GM23338 (cell line): ENCODE results near the gene RAD51. TPM values are rescaled to one million over a fixed set of nuclear protein-coding genes. Genes with fewer than 3 reads are reported as not detected.

Experiments used
- ATAC-seq: fragments of 200-7000 bp; cut with Tn5 transposase; 3 replicates; pipeline ENCODE4 v1.9.1; 2020
- DNase-seq: peaks from one replicate; pipeline ENCODE4 v3.0.0-alpha.2; 2015; ENCODE audit warnings: low spot score
- H2AFZ ChIP-seq: fragments of 200-600 bp; sonication (generic); 2 replicates; pipeline ENCODE4 v1.8.0; 2016; ENCODE audit warnings: antibody characterized with exemption, mild to moderate bottlenecking, moderate library complexity
- H3F3A ChIP-seq: fragments of 200-600 bp; sonication (generic); replicated peaks from 2 replicates; pipeline ENCODE4 v1.8.0; 2017; ENCODE audit warnings: antibody characterized with exemption, mixed run types, low read depth
- H3K27ac ChIP-seq: fragments of 200-600 bp; sonication (generic); 2 replicates; pipeline ENCODE4 v1.6.1; 2016; ENCODE audit warnings: low read depth
- H3K27me3 ChIP-seq: fragments of 200-600 bp; sonication (generic); 2 replicates; pipeline ENCODE4 v1.8.0; 2016; ENCODE audit warnings: mild to moderate bottlenecking, mixed run types, moderate library complexity; ENCODE audit not compliant: insufficient read depth
- H3K36me3 ChIP-seq: fragments of 200-600 bp; sonication (generic); 2 replicates; pipeline ENCODE4 v1.8.0; 2016; ENCODE audit warnings: mild to moderate bottlenecking; ENCODE audit not compliant: insufficient read depth
- H3K4me1 ChIP-seq: fragments of 200-600 bp; sonication (generic); 2 replicates; pipeline ENCODE4 v1.8.0; 2016; ENCODE audit warnings: mild to moderate bottlenecking, moderate library complexity; ENCODE audit not compliant: insufficient read depth
- H3K4me2 ChIP-seq: fragments of 200-600 bp; sonication (generic); 2 replicates; pipeline ENCODE4 v1.7.1; 2017; ENCODE audit warnings: mixed run types
- H3K4me3 ChIP-seq: fragments of 200-600 bp; sonication (generic); 2 replicates; pipeline ENCODE4 v1.6.1; 2016; ENCODE audit warnings: mixed run types
- H3K79me2 ChIP-seq: fragments of 200-600 bp; sonication (generic); replicated peaks from 2 replicates; pipeline ENCODE4 v1.8.0; 2017; ENCODE audit warnings: mild to moderate bottlenecking; ENCODE audit not compliant: insufficient read depth
- H3K9me2 ChIP-seq: fragments of 200-600 bp; sonication (generic); 2 replicates; pipeline ENCODE4 v1.8.0; 2017; ENCODE audit not compliant: insufficient read depth
- H4K20me1 ChIP-seq: fragments of 200-600 bp; sonication (generic); replicated peaks from 2 replicates; pipeline ENCODE4 v1.8.0; 2017; ENCODE audit warnings: mild to moderate bottlenecking; ENCODE audit not compliant: insufficient read depth
- H3K27ac Mint-ChIP-seq: 2 replicates; pipeline ENCODE4 v1.8.0; 2020; ENCODE audit warnings: inconsistent platforms, mild to moderate bottlenecking, moderate library complexity, mixed read lengths
- H3K27me3 Mint-ChIP-seq: 3 replicates; pipeline ENCODE4 v1.8.0; 2022; ENCODE audit warnings: low read depth, mild to moderate bottlenecking, moderate library complexity, mixed read lengths, inconsistent platforms; ENCODE audit not compliant: insufficient read depth, poor library complexity
- H3K36me3 Mint-ChIP-seq: 3 replicates; pipeline ENCODE4 v1.8.0; 2021; ENCODE audit warnings: low read depth, mild to moderate bottlenecking, inconsistent platforms, moderate library complexity, mixed read lengths
- H3K4me1 Mint-ChIP-seq: 3 replicates; pipeline ENCODE4 v1.8.0; 2020; ENCODE audit warnings: mild to moderate bottlenecking, inconsistent platforms, mixed read lengths
- H3K4me3 Mint-ChIP-seq: 3 replicates; pipeline ENCODE4 v1.8.0; 2021; ENCODE audit warnings: moderate library complexity, mild to moderate bottlenecking, inconsistent platforms, mixed read lengths
- H3K9me3 Mint-ChIP-seq: 3 replicates; pipeline ENCODE4 v1.8.0; 2020; ENCODE audit warnings: moderate library complexity, mild to moderate bottlenecking, inconsistent platforms, mixed read lengths
- CREB1 ChIP-seq: fragments of 250-450 bp; sonication (Bioruptor Pico); IDR thresholded peaks from 2 replicates; pipeline ENCODE4 v1.5.0; 2020; ENCODE audit warnings: low read depth, mild to moderate bottlenecking, moderate library complexity
- ETS1 ChIP-seq: IDR thresholded peaks from 2 replicates; pipeline ENCODE4 v1.6.1; 2016; ENCODE audit warnings: antibody characterized with exemption
- EZH2 ChIP-seq: fragments of 200-600 bp; sonication (generic); IDR thresholded peaks from one replicate; pipeline ENCODE4 v1.8.0; 2017; ENCODE audit warnings: antibody characterized with exemption, mild to moderate bottlenecking, low read depth; ENCODE audit not compliant: unreplicated experiment
- EZH2phosphoT487 ChIP-seq: fragments of 200-600 bp; sonication (generic); IDR thresholded peaks from one replicate; pipeline ENCODE4 v1.8.1; 2018; ENCODE audit warnings: antibody characterized with exemption; ENCODE audit not compliant: unreplicated experiment
- JUNB ChIP-seq: IDR thresholded peaks from one replicate; pipeline ENCODE4 v1.6.1; 2016; ENCODE audit warnings: antibody characterized with exemption; ENCODE audit not compliant: unreplicated experiment
- NANOG ChIP-seq: IDR thresholded peaks from 2 replicates; pipeline ENCODE4 v1.6.1; 2016; ENCODE audit warnings: antibody characterized with exemption, borderline replicate concordance
- POLR2AphosphoS5 ChIP-seq: IDR thresholded peaks from 2 replicates; pipeline ENCODE4 v1.6.1; 2016; ENCODE audit warnings: antibody characterized with exemption, low read depth
- ZNF114 ChIP-seq: fragments of 250-450 bp; sonication (Bioruptor Pico); IDR thresholded peaks from 2 replicates; pipeline ENCODE4 v1.5.0; 2020; ENCODE audit warnings: mild to moderate bottlenecking, moderate library complexity
- ZNF331 ChIP-seq: fragments of 250-450 bp; sonication (Bioruptor Pico); IDR thresholded peaks from 2 replicates; pipeline ENCODE4 v1.5.0; 2020; ENCODE audit warnings: low read depth, mild to moderate bottlenecking, moderate library complexity
- polyA plus RNA-seq: library from polyadenylated mRNA; unstranded; fragments of >200 nt; fragmentation: Nextera tagmentation; extraction: Ambion mirVana; gene quantifications from 2 replicates; pipeline ENCODE4 v1.2.1, GENCODE V29; 2016
- total RNA-seq: library from RNA; depleted of rRNA; stranded (reverse); fragments of >200 nt; shearing (Covaris generic); gene quantifications from 2 replicates; pipeline ENCODE4 v1.2.3, GENCODE V29; 2014
- TF ChIP-seq, protein P1 (sequence below), 2 experiments: fragments of 200-600 bp in 1 of 2; sonication (generic) in 1 of 2; conservative IDR thresholded peaks; 2 replicates each; pipeline versions ENCODE4 v1.5.1 to v1.6.1; 2016 to 2017; ENCODE audit warnings: antibody characterized with exemption in 2 of 2, low read depth in 2 of 2, mild to moderate bottlenecking in 2 of 2, moderate library complexity in 1 of 2
- TF ChIP-seq, protein P2 (sequence below): IDR thresholded peaks from one replicate; pipeline ENCODE4 v1.6.1; 2018; ENCODE audit warnings: antibody characterized with exemption; ENCODE audit not compliant: unreplicated experiment

RAD51 gene
- total and polyA plus RNA-seq, 2 experiments from 2014 or later: 20.3 to 26.2 TPM

DNA sequence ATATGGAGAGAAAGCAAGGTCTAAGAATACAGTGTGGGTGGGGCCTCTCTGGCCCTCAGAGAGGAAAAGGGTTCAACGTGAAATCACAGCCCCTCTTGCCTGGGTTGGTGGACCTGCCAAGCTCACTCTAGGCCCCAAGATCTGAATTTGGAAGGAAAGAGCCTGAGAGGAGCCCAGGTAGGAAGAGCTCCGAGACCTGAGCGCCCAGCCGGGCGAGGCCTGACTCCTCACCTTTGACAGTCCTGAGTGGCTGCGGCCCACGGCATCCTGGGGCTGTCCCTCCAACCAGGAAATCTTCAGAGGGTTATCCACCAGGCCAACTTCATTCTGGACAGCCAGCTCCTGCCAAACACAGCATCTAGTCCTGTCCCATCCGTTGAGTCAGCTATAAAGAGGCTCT lies 78.5 kb downstream of the RAD51 start (continued):
- TF ChIP-seq, protein P1, sequence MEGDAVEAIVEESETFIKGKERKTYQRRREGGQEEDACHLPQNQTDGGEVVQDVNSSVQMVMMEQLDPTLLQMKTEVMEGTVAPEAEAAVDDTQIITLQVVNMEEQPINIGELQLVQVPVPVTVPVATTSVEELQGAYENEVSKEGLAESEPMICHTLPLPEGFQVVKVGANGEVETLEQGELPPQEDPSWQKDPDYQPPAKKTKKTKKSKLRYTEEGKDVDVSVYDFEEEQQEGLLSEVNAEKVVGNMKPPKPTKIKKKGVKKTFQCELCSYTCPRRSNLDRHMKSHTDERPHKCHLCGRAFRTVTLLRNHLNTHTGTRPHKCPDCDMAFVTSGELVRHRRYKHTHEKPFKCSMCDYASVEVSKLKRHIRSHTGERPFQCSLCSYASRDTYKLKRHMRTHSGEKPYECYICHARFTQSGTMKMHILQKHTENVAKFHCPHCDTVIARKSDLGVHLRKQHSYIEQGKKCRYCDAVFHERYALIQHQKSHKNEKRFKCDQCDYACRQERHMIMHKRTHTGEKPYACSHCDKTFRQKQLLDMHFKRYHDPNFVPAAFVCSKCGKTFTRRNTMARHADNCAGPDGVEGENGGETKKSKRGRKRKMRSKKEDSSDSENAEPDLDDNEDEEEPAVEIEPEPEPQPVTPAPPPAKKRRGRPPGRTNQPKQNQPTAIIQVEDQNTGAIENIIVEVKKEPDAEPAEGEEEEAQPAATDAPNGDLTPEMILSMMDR (conservative IDR thresholded peaks at IDR 0.05; ENCODE audit: low read depth in 2 of 2): no peak

DNA sequence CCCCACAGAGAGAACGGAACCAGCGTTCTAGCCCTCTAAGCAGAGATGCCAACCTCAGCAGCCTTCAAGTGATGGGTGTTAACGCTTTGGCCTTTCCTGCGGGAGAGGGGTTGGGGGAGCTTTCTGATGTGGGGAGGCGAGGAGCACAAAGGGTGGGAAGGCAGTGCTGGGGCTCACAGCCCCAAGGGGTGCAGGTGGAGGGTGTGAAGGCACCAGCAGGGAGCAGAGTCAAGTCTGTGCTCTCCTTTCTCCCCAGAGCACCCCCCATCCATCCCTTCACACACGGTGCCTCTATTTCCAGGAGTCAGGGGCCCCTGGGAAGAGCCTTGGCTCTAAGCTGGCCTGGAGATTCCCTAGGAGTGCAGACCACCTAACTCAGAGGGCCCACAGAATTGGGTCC lies 78.9 kb downstream of the RAD51 start:
- Histone ChIP-seq H2AFZ (no peak overlapping the region), H3K27ac (no peak overlapping the region), H3K27me3 (no peaks in the 10 kb centered on the region), H3F3A (no peaks in the 10 kb centered on the region), H3K36me3 (peaks cover 1% of the 10 kb centered on the region), H4K20me1 (no peaks in the 10 kb centered on the region), H3K9me2 (no peaks in the 10 kb centered on the region), H3K4me2 (no peak overlapping the region), H3K4me3 (no peak overlapping the region), H3K79me2 (no peaks in the 10 kb centered on the region), H3K4me1 (no peaks in the 10 kb centered on the region)
- ATAC-seq (no peak), DNase-seq (no peak)
- Mint-ChIP-seq H3K9me3 (no peaks in the 10 kb centered on the region), H3K27me3 (peaks cover 15% of the 10 kb centered on the region), H3K4me1 (peaks cover 9% of the 10 kb centered on the region; the same call in 2 of the 3 replicates), H3K4me3 (no peak overlapping the region), H3K36me3 (peaks cover 28% of the 10 kb centered on the region), H3K27ac (no peak overlapping the region)
- no peak for TF ChIP-seq EZH2phosphoT487
- TF ChIP-seq NANOG: no peak
- TF ChIP-seq POLR2AphosphoS5: no peak
- TF ChIP-seq, protein P1 (conservative IDR thresholded peaks at IDR 0.05; ENCODE audit: low read depth in 2 of 2): no peak
- TF ChIP-seq, protein P2, sequence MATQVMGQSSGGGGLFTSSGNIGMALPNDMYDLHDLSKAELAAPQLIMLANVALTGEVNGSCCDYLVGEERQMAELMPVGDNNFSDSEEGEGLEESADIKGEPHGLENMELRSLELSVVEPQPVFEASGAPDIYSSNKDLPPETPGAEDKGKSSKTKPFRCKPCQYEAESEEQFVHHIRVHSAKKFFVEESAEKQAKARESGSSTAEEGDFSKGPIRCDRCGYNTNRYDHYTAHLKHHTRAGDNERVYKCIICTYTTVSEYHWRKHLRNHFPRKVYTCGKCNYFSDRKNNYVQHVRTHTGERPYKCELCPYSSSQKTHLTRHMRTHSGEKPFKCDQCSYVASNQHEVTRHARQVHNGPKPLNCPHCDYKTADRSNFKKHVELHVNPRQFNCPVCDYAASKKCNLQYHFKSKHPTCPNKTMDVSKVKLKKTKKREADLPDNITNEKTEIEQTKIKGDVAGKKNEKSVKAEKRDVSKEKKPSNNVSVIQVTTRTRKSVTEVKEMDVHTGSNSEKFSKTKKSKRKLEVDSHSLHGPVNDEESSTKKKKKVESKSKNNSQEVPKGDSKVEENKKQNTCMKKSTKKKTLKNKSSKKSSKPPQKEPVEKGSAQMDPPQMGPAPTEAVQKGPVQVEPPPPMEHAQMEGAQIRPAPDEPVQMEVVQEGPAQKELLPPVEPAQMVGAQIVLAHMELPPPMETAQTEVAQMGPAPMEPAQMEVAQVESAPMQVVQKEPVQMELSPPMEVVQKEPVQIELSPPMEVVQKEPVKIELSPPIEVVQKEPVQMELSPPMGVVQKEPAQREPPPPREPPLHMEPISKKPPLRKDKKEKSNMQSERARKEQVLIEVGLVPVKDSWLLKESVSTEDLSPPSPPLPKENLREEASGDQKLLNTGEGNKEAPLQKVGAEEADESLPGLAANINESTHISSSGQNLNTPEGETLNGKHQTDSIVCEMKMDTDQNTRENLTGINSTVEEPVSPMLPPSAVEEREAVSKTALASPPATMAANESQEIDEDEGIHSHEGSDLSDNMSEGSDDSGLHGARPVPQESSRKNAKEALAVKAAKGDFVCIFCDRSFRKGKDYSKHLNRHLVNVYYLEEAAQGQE: no peak
- TF ChIP-seq ZNF114 (CRISPR knock-in tag): no peak
- TF ChIP-seq ZNF331: no peak
- TF ChIP-seq JUNB: no peak
- TF ChIP-seq CREB1 (CRISPR knock-in tag): no peak
- no peak for TF ChIP-seq EZH2
- no peak for TF ChIP-seq ETS1
